NCI-H1694 (cell line): ENCODE data around the gene NMRK2.
"Not testable (repeated sequence)": the region's sequence is repeated elsewhere in the genome, so short reads cannot be mapped to it uniquely, and the experiment has no call there.

ENCODE experiments used
- DNase-seq: peaks from one replicate; lab custom pipeline; 2025; lab: John Stamatoyannopoulos, UW

Gene NMRK2

DNA sequence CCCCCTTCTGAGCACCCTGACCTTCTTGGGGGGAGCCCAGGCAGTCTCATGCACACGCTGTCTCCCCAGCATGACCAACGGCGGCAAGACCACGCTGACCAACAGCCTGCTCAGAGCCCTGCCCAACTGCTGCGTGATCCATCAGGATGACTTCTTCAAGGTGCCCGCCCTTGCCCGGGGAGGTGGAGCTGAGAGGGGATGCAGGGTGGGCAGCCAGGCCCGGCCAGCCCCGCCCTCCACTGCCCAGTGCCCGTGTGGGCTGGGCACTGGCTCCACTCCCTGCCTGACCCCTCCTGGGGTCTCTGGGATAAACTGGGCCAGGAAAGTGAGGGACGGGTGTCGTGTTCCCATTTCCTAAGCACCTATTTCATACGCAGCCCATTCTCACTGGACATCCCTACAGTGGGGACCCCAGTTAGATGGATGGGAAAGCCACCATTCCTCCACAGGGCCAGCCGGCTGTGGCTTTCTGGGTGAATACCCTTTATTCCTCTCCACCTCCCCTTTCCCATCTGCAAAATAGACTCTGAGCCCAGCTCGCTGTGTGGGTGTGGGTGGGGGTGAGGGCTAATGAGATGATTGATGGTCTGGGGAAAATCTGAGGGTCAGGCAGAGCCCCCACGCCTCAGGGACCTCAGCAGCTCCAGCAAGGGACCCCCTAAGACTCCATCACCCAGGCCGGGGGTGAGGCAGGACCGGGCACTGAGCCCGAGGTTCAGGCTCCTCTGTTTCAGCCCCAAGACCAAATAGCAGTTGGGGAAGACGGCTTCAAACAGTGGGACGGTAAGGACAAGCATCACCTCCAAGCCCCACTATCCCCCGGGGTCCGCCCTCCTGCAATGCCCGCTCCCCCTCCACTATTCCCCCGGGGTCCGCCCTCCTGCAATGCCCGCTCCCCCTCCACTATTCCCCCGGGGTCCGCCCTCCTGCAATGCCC lies 3.9 kb downstream of the NMRK2 start:
- DNase-seq, result no peak

DNA sequence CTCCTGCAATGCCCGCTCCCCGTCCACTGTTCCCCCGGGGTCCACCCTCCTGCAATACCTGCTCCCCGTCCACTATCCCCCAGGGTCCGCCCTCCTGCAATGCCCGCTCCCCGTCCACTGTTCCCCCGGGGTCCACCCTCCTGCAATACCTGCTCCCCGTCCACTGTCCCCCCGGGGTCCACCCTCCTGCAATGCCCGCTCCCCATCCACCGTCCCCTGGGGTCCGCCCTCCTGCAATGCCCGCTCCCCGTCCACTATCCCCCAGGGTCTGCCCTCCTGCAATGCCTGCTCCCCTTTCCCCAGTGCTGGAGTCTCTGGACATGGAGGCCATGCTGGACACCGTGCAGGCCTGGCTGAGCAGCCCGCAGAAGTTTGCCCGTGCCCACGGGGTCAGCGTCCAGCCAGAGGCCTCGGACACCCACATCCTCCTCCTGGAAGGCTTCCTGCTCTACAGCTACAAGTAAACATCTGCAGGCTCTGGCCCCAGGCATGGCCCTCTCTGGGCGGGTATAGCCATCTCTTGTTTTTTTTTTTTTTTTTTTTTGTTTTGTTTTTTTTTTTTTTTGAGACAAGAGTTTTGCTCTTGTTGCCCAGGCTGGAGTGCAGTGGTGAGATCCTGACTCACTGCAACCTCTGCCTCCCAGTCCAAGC lies 5.6 kb downstream of the NMRK2 start:
- DNase-seq, result not testable (repeated sequence)

DNA sequence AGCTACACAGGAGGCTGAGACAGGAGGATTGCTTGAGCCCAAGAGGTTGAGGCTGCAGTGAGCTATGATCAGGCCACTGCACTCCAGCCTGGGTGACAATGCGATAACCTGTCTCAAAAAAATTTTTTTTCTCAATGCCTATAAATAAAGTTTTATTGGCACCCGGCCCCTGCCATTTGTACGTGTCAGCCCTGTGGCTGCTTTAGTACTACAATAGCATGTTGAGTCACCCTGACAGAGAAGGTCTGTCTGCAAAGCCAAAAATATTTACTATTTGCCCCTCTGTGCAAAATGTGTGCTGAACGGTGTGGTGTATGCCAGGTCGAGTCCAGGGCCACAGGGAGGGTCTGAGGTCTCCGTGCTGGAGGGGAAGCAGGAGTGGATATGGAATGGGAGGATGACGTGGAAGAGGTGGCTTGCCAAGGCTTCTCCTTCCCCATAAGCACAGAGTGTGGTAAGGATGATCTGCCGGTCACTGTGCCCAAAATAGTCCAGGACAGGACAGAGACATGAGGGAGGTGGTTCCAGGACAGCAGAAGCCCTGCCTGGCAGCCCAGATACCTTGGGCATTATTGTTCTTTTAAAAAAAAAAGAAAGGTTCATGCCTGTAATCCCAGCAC lies 10.0 kb downstream of the NMRK2 start:
- no peak for DNase-seq

DNA sequence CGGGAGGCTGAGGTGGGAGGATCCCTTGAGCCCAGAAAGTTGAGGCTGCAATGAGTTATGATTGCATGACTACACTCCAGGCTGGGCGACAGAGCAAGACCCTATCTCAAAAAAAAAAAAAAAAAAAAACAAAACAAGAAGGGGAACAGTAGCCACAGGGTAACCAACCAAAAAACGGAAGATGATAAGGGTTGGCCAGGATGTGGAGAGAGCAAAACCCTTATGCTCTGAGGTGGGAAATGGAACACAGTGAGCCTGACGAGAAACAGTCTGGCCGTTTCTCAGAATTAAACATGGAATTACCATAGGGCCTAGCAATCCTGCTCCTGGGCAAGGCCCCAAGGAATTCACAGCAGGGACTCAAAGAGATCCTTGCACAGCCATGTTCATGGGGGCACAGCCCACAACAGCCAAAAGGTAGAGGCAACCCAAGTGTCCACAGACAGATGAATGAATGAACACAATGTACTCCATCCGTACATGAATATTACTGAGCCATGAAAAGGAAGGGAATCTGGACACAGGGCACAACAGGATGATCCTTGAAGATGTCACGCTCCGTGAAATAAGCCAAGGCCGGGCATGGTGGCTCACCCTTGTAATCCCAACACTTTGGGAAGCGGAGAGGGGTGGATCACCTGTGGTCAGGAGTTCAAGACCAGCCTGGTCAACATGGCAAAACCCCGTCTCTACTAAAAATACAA lies 11.3 kb downstream of the NMRK2 start:
- no peak for DNase-seq

DNA sequence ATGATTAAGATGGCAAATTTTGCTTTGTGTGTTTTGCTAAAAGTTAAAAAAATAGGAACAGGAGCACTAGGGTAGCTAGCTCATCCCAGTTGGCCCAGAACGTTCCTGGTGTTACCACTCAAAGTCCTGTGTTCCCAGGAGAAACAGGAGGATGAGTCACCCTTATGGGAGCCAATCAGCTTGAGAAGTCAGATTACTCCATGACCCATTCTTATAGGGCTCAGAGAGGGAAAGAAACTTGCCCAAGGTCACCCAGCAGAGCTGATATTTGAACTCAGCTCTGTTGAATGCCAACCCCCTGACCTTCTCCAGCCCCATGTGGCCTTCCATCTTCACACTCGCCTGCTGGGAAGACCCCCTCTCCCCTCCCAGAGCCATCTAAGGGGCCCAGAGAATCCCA lies 13.0 kb downstream of the NMRK2 start:
- DNase-seq, result no peak

DNA sequence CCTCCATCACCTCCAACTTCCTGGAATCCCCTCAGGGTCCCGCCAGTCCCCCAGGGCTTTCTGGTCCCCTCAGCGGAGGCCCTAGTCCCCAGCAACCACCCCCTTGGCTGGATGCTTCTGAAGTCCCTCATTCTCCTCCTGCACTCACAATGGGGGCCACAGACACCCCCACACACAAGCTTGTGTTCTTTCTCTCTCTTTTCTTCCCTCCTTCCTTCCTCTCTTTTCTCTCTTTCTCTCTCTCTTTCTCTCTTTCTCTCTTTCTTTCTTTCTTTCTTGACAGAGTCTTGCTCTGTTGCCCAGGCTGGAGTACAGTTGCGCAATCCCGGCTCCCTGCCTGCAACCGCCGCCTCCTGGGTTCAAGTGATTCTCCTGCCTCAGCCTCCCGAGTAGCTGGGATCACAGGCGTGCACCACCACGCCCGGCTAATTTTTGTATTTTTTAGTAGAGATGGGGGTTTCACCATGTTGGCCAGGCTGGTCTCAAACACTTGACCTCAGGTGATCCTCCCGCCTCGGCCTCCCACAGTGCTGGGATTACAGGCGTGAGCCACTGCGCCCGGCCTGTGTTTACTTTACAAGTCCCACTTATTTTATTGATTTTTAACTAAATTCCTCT lies 14.6 kb downstream of the NMRK2 start:
- DNase-seq, result not testable (repeated sequence)

DNA sequence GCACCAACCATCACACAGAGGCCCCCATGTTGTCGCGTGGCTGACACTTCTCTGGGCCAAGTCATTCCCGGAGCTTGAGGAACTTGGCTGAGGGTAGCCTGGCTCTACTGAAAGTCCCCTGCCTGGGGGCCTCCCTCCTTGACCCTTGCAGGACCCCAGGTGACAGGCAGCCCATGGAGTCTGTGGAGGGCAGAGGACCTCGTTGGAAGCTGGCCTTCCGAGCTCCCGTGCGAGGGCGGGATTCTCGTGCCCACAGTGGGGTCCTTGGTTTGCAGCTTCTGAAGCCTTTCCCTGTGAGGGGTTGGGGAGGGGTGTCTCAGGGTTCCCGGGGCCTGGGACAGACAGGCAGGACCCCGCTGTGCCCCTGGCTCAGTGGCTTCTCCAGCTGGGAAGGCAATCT lies 16.4 kb downstream of the NMRK2 start:
- DNase-seq, result no peak

DNA sequence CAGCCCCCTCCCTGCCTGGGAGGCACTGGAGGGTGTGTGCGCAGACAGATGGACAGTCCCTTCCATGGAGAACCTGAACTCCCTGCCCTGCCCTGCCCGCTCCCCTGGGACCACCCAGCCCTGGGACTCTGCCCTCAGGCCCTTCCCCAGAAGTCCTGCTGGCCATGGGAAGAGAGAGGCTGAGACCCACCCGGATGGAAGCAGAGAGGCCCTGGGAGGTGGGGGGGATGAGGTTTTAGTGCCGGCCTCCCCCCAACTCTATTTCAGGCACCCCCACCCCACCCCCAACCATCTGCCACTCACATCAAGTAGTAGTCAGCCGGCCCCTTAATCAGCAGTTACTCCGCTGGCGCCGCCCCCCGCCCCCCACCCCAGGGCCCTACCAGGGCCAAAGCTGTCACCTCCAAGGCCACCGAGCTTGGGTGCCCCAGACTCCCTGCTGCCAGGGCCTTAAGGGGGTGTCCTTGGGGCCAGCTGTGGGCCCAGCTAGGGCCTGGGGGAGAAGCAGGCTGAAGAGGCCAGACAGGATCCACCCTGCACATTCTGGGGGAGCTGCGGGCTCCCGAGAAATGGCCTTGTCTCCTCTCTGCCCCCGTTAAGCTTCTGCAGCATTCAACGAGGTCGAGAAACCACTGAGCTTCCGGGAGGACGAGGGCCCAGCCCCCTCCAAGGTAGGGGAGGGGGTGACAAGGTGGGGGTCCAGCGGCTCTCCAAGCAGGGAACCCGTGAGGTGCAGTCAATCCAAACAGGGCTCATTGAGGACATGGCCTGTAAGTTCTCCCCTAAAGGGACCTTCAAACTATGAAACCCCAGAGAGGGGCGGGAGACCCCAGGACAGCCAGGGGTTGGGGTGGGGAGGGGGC lies 17.4 kb downstream of the NMRK2 start:
- DNase-seq, result no peak

DNA sequence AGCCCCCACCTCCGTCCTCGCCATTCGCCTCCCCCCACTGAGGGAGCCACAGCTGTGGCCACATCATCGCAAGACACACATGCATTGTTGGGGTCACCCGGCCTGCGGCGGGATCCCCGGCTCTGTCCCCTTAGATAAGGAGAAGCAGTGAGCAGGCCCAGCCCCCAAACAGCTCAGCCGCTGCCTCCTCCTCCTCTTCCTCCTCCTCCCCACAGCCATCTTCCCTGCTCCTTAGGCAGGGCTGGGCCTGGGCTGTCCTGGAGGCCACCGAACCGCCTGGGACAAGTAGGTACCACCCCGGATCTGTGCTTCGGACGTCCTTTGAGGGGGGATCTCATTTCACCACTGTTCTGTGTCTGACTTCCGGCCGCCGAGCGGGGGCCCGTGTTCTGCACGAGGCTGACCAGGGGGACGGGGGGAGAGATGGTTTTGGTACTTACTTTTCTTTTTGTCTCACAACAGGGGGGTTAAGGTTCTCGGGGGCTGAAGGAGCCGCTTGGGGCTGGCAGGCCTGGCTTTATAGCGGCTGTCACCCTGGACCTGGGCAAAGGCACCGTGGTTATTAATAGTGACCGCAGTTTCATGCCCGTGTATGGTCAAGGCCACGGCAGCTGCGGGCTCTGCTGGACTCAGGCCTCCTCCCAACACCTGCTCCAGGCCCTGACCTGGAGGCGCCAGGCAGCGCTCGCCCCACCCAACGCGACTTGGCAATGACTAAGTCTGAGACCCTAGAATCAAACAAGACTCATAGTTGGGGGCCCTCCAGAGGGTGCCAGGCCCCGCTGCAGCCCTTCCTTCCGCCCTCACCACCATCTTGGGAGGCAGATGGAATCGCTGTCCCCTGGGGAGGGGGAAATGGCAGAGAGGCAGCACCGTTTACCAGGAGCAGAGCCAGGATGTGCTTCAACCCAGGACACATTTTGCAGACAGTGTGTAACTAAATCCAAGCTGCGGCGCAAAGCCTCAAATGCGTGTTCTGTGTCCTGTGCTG lies 18.3 kb downstream of the NMRK2 start:
- DNase-seq, result no peak

DNA sequence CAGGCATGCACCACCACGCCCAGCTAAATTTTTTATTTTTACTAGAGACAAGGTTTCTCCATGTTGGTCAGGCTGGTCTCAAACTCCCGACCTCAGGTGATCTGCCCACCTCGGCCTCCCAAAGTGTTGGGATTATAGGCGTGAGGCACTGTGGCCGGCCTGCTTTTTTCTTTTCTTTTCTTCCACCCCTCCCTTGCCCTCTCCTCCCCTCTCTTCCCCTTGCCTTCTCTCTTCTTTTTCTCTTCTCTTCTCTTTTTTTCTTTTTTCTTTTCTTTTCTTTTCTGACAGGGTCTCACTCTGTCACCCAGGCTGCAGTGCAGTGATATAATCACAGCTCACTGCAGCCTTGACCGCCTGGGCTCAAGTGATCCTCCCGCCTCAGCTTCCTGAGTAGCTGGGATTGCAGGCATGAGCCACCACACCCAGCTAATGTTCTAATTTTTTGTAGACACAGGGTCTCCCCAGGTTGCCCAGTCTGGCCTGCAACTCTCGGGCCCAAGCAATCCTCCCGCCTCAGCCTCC lies 19.9 kb downstream of the NMRK2 start:
- DNase-seq, result not testable (repeated sequence)

DNA sequence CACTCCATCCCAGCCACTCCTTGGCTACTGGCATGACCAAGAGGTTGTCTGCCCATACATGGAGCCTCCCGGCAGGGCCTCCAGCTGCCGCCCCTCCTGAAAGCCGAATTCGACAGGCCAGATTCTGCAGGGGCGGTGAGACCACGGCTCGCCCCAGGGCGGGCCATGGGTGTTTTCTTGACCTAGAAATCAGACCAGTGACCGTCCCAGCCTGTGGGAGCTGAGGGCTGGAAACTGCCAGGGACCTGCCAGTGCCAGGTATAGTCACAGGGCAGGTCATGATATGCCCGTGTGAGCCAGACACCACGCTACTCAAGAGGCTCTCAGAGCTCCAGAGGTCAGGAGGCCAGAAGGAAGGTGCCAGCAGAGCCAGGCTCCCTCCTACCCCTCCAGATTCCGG lies 21.2 kb downstream of the NMRK2 start:
- no peak for DNase-seq

DNA sequence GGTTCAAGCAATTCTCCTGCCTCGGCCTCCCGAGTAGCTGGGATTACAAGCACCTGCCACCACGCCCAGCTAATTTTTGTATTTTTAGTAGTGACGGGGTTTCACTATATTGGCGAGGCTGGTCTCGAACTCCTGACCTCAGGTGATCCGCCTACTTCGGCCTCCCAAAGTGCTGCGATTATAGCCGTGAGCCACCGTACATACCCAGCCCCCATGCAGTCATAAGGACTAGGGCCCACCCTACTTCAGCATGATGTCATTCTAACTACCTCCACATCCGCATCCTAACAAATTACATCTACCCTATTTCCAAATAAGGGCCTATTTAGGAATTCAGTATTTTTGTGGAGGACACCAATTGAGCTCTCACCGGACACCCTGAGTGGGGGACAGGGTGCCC lies 22.4 kb downstream of the NMRK2 start:
- not testable (repeated sequence) for DNase-seq

DNA sequence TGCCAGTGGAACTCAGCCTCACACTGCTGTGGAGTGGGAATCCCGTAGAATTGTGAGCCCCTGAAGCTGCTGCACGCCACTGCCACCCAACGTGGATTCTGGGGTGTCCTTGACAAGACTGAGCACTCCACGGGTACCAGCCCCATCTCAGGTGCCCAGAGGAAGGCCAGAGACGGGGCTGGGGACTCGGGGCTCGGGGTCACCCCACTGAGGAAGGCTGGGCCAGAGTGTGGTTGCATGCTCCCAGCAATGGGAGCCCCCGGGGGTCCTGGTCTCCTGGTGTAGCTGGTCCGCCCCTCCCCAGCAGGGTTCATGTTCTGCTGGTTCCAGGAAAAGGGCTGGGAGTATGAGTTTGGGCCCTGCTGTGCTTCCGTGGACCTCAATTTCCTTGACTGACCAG lies 22.8 kb downstream of the NMRK2 start:
- DNase-seq, result no peak

DNA sequence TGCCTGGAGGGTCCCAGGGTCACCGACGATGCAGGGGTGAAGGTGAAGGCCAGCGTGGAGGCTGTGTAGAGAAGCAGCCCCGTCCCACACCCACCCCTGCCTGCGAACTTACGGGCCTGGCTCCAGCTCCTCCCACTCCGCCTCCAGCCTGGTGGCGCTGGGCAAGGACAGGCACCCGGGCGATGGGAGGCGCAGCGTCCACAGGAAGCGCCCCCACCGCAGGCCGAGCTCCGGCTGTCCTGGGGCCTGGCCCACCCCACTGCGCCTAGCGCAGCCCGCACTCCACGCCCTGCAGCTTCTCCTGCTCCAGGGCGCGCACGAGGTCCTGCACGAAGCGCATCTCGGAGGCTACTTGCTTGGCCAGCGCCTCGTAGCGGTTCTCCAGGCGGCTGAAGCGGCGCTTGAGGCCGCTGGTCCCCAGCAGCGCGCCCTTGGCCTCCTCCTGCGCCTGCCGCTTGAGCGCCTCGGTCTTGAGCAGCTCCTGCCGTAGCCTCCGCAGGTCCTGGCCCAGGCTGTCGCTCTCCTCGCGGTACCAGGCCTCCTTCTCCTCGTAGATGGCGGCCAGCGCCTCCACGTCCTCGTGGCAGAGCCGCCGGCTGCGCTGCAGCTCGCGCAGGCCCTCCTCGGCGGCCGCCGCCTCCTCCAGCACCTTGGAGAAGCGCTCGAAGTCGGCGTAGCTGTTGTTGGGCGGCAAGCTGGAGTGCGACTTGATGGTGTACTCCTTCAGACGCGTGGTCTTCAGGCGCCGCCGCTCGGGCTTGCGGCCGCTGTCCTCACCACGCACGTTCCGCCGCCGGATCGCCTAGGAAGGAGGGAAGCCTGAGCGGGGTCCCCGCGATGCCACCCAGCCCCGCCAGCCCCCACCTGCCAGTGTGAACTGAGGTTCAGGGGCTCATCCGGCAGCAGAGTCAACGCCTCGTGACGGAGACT lies 26.2 kb downstream of the NMRK2 start:
- no peak for DNase-seq

DNA sequence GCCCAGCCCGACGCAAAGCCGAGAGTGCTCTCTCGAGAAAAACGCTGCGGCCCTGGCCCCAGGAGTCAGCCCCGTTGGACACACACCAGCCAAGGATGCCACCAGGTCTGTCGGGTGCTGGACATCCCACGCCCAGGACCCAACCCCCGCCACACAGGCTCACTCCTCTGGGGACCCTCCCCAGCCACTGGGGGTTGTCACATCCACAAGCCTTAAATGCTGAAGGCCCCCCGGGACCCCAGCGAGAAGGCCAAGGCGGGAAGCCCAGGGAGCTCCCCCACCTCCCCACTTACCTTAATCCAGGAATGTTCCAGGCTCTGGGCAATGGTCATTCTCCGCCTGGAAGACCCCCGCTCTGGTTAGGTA lies 26.9 kb downstream of the NMRK2 start:
- no peak for DNase-seq

DNA sequence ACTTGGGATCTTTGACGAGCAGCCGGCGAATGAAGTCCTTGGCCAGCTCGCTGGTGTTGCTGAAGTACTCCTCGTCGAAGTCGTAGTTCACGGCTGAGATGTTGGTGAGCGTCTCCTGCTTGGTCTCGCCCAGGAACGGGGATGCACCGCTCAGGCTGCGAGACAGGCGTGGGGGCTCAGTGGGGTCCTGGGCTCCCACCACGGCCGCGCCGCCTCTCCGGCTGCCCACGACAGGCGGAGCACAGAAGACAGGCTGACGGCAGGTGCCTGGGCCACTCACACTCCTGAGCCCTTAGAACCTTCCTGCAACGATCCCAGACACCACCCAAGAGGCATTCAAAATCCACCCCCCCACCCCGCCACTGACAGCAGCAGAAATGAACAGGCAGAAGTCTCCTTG lies 28.1 kb downstream of the NMRK2 start:
- no peak for DNase-seq

DNA sequence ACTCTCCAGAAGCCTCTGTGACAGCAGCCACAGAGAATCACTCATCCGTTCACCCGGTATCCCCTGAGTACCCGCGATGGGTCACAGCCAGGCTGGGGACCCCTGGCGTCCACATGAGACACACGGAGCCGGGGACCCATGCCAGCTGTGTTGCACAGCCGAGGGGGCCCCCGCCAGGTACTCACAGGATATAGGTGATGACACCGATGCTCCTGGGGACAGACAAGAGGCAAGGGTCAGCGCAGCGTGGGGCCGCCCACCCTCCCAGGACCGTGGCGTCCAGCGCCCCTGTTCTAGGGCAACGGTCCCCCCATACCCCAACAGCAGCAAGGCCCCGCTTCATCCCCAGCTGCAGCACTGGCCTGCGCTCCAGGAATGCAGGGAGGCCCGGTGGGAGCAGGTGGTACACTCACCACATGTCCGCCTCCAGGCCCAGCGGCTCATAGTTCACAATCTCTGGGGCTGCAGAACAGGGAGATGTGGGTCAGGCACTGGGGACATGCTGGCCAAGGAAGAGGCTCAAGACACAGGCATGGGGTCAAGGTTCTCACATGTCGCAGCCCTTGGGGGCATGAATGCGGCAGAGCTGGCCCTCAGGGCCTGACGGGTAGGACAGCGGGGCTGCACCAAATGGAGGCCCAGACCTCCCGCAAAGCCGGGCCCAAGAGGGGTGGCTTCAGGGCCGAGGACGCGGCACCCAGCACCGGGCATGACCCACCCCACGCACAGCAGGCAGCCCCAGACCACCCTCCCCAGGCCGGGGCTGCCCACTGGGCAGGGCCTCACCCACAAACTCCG lies 30.8 kb downstream of the NMRK2 start:
- DNase-seq, result no peak
